Measurements from ENCODE around the gene AVPI1. TPM values are rescaled to one million over a fixed set of nuclear protein-coding genes. Genes with fewer than 3 reads are reported as not detected.

The AVPI1 gene
- total and polyA plus RNA-seq, 10 of the 15 experiments (the other 5 are each of a cell fraction or from before 2014, with no cell fraction given), result 0.08 to 1.4 (median 0.84) TPM

DNA sequence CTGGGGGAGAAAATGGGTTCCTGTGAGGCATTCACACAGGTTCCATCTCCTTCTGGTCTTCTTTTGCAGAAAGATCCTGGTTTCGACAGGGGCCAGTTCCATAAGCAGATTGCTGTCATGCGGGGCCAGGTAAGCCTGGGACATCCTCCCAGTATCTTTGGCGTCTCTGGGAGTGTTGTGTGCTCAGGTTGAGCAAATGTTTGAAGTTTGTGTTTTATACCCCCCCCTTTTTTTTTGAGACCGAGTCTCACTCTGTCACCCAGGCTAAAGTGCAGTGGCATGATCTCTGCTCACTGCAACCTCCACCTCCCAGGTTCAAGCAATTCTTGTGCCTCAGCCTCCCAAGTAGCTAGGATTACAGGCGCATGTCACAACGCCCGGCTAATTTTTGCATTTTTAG is 20.0 kb downstream of the AVPI1 start:
- Histone ChIP-seq H3K36me3 (ENCODE audit: control insufficient read depth in 2 of 2, insufficient read depth in 2 of 2, low read length in 1 of 2) (peaks cover 2 to 11% of the 10 kb centered on the region in 2 experiments), H3K4me1 (ENCODE audit: control insufficient read depth, insufficient read depth, low read length) (no peaks in the 10 kb centered on the region), H2AFZ (ENCODE audit: control insufficient read depth, low read depth, low read length) (no peak overlapping the region), H3K27me3 (replicated peaks in 1 of 2; ENCODE audit: control insufficient read depth in 2 of 2, insufficient read depth in 2 of 2, low read length in 1 of 2) (no peaks in the 10 kb centered on the region), H3K9ac (ENCODE audit: control insufficient read depth, insufficient read depth, low read length) (no peak overlapping the region), H3K27ac (ENCODE audit: control insufficient read depth, insufficient read depth) (no peak overlapping the region), H3K9me3 (replicated peaks; ENCODE audit: control insufficient read depth, insufficient read depth, low read length) (no peaks in the 10 kb centered on the region), H3K4me2 (ENCODE audit: control insufficient read depth, insufficient read depth) (no peak overlapping the region), H4K20me1 (ENCODE audit: control insufficient read depth, insufficient read depth) (no peaks in the 10 kb centered on the region), H3K4me3 (no peak overlapping the region), H3K79me2 (ENCODE audit: control insufficient read depth, insufficient read depth, low read length) (no peaks in the 10 kb centered on the region)
- FAIRE-seq (no peak), ATAC-seq (no peak), DNase-seq (ENCODE audit: low read depth, low spot score) (no peak)
- no TSS peak for BruUV-seq (replicated peaks)
- CTCF ChIA-PET, result interaction anchor here (1.5 kb wide), 1 partner anchor 17 kb away, joined by 4 read pairs; no protein-coding TSS in a partner anchor
- RAD21 ChIA-PET (ENCODE audit: unreplicated experiment), result no interaction called here
- no peak for TF ChIP-seq NR2C2 (IDR thresholded peaks at IDR 0.05; ENCODE audit: borderline replicate concordance, control insufficient read depth, insufficient read length, low read depth)
- in situ Hi-C loops (cut with MboI), result no loop called here
- intact Hi-C loops (cut with micrococcal nuclease; ENCODE audit: unreplicated experiment), result no loop called here
- SMC1A ChIA-PET (ENCODE audit: uncharacterized antibody, unreplicated experiment), result no interaction called here
- 99% methylated on average over 7 of the region's 7 CpGs for WGBS (ENCODE audit: insufficient coverage, insufficient replicate concordance, low lambda C conversion rate, missing lambda C conversion rate)
- POLR2A ChIA-PET, result no interaction called here

GRCh38 chr10:97664282-97664850 is 22.7 kb downstream of the AVPI1 start:
- Histone ChIP-seq H2AFZ (ENCODE audit: control insufficient read depth, low read depth, low read length) (no peak overlapping the region), H3K9ac (ENCODE audit: control insufficient read depth, insufficient read depth, low read length) (no peak overlapping the region), H3K9me3 (replicated peaks; ENCODE audit: control insufficient read depth, insufficient read depth, low read length) (no peaks in the 10 kb centered on the region), H3K27ac (ENCODE audit: control insufficient read depth, insufficient read depth) (no peak overlapping the region), H4K20me1 (ENCODE audit: control insufficient read depth, insufficient read depth) (no peaks in the 10 kb centered on the region), H3K4me1 (ENCODE audit: control insufficient read depth, insufficient read depth, low read length) (no peaks in the 10 kb centered on the region), H3K36me3 (ENCODE audit: control insufficient read depth in 2 of 2, insufficient read depth in 2 of 2, low read length in 1 of 2) (peaks cover 2 to 13% of the 10 kb centered on the region in 2 experiments), H3K4me2 (ENCODE audit: control insufficient read depth, insufficient read depth) (no peak overlapping the region), H3K79me2 (ENCODE audit: control insufficient read depth, insufficient read depth, low read length) (no peaks in the 10 kb centered on the region), H3K27me3 (replicated peaks in 1 of 2; ENCODE audit: control insufficient read depth in 2 of 2, insufficient read depth in 2 of 2, low read length in 1 of 2) (no peaks in the 10 kb centered on the region), H3K4me3 (no peak overlapping the region)
- intact Hi-C loops (cut with micrococcal nuclease; ENCODE audit: unreplicated experiment) (no loop called here), in situ Hi-C loops (cut with MboI) (no loop called here)
- WGBS (ENCODE audit: insufficient coverage, insufficient replicate concordance, low lambda C conversion rate, missing lambda C conversion rate), result 60% methylated on average over 1 of the region's 1 CpG
- CTCF ChIA-PET, result interaction anchor here (1.5 kb wide), 1 partner anchor 129 kb away, joined by 3 read pairs; no protein-coding TSS in a partner anchor
- FAIRE-seq (peak; percentile 13), ATAC-seq (no peak), DNase-seq (ENCODE audit: low read depth, low spot score) (no peak)
- POLR2A ChIA-PET, result no interaction called here
- RAD21 ChIA-PET (ENCODE audit: unreplicated experiment), result no interaction called here
- BruUV-seq (replicated peaks), result no TSS peak
- SMC1A ChIA-PET (ENCODE audit: uncharacterized antibody, unreplicated experiment), result no interaction called here
- no peak for TF ChIP-seq ATF7 (IDR thresholded peaks at IDR 0.05; ENCODE audit: low read depth)
- no peak for TF ChIP-seq BHLHE40 (IDR thresholded peaks at IDR 0.05; ENCODE audit: borderline replicate concordance in 1 of 2, low read depth in 2 of 2, low read length in 1 of 2)
- TF ChIP-seq, protein P1, sequence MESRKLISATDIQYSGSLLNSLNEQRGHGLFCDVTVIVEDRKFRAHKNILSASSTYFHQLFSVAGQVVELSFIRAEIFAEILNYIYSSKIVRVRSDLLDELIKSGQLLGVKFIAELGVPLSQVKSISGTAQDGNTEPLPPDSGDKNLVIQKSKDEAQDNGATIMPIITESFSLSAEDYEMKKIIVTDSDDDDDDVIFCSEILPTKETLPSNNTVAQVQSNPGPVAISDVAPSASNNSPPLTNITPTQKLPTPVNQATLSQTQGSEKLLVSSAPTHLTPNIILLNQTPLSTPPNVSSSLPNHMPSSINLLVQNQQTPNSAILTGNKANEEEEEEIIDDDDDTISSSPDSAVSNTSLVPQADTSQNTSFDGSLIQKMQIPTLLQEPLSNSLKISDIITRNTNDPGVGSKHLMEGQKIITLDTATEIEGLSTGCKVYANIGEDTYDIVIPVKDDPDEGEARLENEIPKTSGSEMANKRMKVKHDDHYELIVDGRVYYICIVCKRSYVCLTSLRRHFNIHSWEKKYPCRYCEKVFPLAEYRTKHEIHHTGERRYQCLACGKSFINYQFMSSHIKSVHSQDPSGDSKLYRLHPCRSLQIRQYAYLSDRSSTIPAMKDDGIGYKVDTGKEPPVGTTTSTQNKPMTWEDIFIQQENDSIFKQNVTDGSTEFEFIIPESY (IDR thresholded peaks at IDR 0.05), result no peak
- no peak for TF ChIP-seq ZBTB4 (CRISPR knock-in tag; IDR thresholded peaks at IDR 0.05)
- TF ChIP-seq RFX5 (IDR thresholded peaks at IDR 0.05; ENCODE audit: low read depth, low read length), result no peak
- no peak for TF ChIP-seq RB1 (IDR thresholded peaks at IDR 0.05; ENCODE audit: borderline replicate concordance)
